Heart left ventricle (tissue), 13 donors: ENCODE measurements around the gene UGT2B28.
"Not testable (repeated sequence)": the region's sequence is repeated elsewhere in the genome, so short reads cannot be mapped to it uniquely, and the experiment has no call there.

Experiments used
- CTCF ChIP-seq, 12 donors: fragments of 200-600 bp; sonication (generic) in 4 of 12; IDR thresholded peaks; one replicate each; pipeline versions ENCODE4 v1.5.0 to v1.8.0; 2018 to 2022; ENCODE audit warnings: antibody characterized with exemption in 12 of 12, mild to moderate bottlenecking in 5 of 12
- POLR2A ChIP-seq, 2 donors: fragments of 450-650 bp; IDR thresholded peaks; one replicate each; pipeline ENCODE4 v1.6.1; 2017; ENCODE audit warnings: antibody characterized with exemption in 2 of 2, mild to moderate bottlenecking in 2 of 2, moderate library complexity in 2 of 2
- donor health status: ischemic (EF 13 %, LVEDD 7.1; RV severe dilation, severe dysfunction).
- donor health status: DM: no; HTN: yes; CAD: no.
- donor health status: DM: no; HTN: no; CAD: no.
- donor health status: ischemic (EF 25% LVEDD 6.9; RV normal size, moderate dysfunction).
- donor health status: ischemic (EF 25% LVEDD 5.7; RV mildly dilated, moderate dysfunction).
- donor health status: ischemic (EF 35%, LVEDD 5.7; RV mildly dilated, moderate dysfunction).
- donor health status: nonischemic (EF 11% LVEDD 7.7; RV severe dilation, severe dysfunction).
- donor health status: DM: yes; HTN: yes; CAD: no.
- donor health status: PGD.
- donor health status: ischemic (EF 29% LVEDD 5.4; RV normal size, mild dysfunction).
- donor health status: nonischemic (EF 23%, LVEDD 6.1; RV moderate dilation, normal function).

- not testable (repeated sequence) for TF ChIP-seq CTCF, POLR2A (IDR thresholded peaks at IDR 0.05)
These were observed at the start of gene UGT2B28 for GRCh38 chr4:69280081-69280480.
